Mesodermal cell (in vitro differentiated cells): ENCODE data around the gene HDAC1.

Experiments used
- H3K27ac ChIP-seq: 2 replicates; pipeline ENCODE4 v1.7.0; 2013; ENCODE audit warnings: mild to moderate bottlenecking, low read depth, low read length, moderate library complexity; ENCODE audit not compliant: severe bottlenecking
- H3K36me3 ChIP-seq: 2 replicates; pipeline ENCODE4 v1.7.1; 2013; ENCODE audit warnings: mild to moderate bottlenecking, low read length, moderate library complexity; ENCODE audit not compliant: control insufficient read depth, insufficient read depth
- H3K4me1 ChIP-seq: one replicate; pipeline ENCODE4 v1.7.1; 2013; ENCODE audit warnings: mild to moderate bottlenecking, low read length; ENCODE audit not compliant: insufficient read depth, control insufficient read depth, poor library complexity, severe bottlenecking
- H3K4me3 ChIP-seq: 2 replicates; pipeline ENCODE4 v1.7.0; 2013; ENCODE audit warnings: low read length, control low read depth, mild to moderate bottlenecking; ENCODE audit not compliant: insufficient read depth, poor library complexity, severe bottlenecking; ENCODE audit errors: extremely low read depth
- H3K9me3 ChIP-seq: 2 replicates; pipeline ENCODE4 v1.7.1; 2013; ENCODE audit warnings: mild to moderate bottlenecking, low read length, moderate library complexity; ENCODE audit not compliant: control insufficient read depth
- WGBS, 2 experiments: methylation state at CpG; one replicate each; pipeline ENCODE4 v1.1.5; 2013; ENCODE audit warnings: missing lambda C conversion rate in 2 of 2; ENCODE audit not compliant: insufficient coverage in 2 of 2; 5-methylcytosine and 5-hydroxymethylcytosine counted together

Gene HDAC1

DNA sequence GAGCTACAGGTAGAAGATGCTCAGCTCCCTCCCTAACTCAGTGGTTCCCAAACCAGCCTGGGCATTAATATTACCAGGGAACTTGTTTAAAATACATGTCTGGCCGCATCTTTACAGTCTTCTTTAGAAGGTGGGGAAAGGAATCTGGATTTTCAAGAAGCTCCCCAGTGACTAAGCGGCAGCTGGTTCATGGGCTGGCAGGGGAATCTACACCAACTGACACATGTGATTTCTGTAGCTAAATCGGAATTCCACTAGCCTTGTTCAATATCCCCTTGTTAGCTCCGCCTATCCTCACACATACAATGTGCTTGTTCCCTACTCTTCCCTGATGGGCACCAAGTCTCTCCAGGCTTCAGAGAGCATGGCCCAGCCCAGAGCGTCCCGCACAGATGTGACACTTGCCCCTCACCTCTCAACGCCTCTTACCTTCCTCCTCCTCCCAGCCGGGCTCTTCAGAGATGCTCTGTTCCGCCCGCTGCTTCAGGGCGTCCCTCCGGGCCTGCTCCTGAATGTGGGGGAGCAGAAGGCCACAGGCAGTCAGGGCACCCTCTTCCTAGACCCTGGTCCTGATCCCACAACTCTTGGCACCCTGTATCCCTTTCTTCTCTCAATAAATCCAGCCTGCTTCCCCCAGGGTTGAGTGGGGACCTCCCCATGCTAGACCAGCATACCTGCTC lies 85.8 kb downstream of the HDAC1 start:
- H3K36me3 ChIP-seq = peaks cover 100% of the 10 kb centered on the region
- WGBS, 2 experiments = 97 to 99% methylated on average over 6 to 11 of the region's 12 CpGs
- no peak overlapping the region for H3K27ac ChIP-seq
- H3K9me3 ChIP-seq = no peaks in the 10 kb centered on the region
- H3K4me1 ChIP-seq = no peaks in the 10 kb centered on the region
- no peak overlapping the region for H3K4me3 ChIP-seq

DNA sequence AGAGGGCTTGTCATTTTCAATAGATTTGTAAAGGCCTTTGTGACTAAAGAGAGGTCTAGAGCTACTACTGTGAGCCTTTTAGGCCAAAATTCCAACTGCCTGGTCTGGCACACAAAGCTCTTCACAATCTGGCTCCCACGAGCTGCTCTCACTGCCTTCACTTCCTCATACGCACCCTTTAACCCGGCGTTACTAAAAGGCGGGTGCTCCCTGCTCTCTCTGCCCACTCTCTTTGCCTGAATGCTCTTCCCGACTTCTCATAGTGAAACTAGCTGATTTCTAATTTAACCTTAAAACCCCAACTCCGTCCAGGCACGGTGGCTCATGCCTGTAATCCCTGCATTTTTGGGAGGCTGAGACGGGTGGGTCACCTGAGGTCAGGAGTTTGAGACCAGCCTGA lies 88.2 kb downstream of the HDAC1 start:
- 90 to 94% methylated on average over 8 to 9 of the region's 9 CpGs for WGBS, 2 experiments
- Histone ChIP-seq H3K27ac (no peak overlapping the region), H3K4me1 (no peaks in the 10 kb centered on the region), H3K4me3 (no peak overlapping the region), H3K36me3 (peaks cover 99% of the 10 kb centered on the region), H3K9me3 (no peaks in the 10 kb centered on the region)
